UCSD-AML1 (cell line): Measurements from ENCODE around the gene ZBTB42.
"Not testable (repeated sequence)": the region's sequence is repeated elsewhere in the genome, so short reads cannot be mapped to it uniquely, and the experiment has no call there.

Experiments used
- DNase-seq: peaks from one replicate; lab custom pipeline; 2025; ENCODE audit not compliant: unreplicated experiment; lab: John Stamatoyannopoulos, UW

ZBTB42 gene

DNA sequence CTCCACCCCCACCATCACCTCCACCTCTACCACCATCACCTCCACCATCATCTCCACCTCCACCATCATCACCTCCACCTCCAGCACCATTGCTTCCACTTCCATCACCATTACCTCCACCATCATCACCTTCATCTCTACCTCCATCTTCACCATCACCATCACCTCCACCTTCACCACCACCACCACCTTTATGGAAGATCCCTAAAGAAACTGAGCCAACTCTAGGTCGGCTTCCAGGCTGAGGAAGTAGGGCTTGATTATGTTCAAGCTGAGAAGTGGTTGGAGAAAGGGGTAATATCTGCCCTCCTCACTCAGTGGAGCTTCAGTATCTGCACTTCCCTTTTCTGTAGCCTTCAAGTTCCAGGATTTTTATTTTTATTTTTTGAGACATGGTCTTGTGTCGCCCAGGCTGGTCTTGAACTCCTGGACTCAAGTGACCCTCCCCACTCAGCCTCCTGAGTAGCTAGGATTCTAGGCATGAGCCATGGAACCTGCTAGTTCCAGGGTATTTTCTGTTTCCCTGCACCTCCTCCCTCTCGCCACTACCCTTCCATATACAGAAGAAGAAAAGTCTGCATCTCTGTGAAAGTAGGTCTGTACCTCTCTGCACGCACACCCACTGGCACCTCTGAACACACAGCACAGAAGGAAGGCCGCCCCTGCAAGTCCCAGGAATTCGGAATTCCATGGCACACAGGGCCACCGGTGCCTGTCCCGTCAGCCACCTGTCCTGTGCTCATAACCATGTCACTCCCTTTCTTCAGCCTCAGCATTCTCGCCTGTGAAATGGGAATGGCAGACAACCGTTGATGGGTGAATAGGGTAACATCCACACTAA lies 5.9 kb downstream of the ZBTB42 start:
- DNase-seq = no peak

GRCh38 chr14:104808456-104808855 lies 7.6 kb downstream of the ZBTB42 start:
- no peak for DNase-seq

GRCh38 chr14:104810316-104810715 lies 9.4 kb downstream of the ZBTB42 start:
- DNase-seq = no peak

DNA sequence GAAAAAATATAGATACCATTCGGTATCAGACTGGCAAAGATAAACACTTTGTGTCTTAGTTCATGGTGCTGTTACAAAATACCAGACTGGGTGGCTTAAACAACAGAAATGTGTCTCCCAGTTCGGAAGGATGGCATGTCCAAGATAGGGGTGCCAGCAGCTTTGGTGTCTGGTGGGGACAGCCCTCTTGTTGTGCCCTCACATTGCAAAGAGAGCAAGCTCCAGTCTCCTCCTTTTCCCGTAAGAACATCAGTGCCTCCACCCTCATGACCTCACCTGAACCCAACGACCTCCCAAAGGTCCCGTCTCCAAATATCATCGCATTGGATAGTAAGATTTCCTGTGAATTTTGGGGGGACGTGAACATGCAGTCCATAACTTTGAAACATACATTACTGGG lies 12.4 kb downstream of the ZBTB42 start:
- DNase-seq = no peak

DNA sequence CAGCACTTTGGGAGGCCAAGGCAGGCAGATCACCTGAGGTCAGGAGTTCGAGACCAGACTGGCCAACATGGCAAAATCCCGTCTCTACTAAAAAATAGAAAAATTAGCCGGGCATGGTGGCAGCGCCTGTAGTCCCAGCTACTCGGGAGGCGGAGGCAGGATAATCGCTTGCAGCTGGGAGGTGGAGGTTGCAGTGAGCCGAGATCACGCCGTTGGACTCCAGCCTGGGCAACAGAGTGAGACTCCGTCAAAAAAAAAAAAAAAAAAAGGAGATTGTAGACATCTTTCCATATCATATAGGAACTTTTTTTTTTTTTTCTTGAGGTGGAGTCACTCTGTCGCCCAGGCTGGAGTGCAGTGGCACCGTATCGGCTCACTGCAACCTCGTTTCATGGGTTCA lies 13.8 kb downstream of the ZBTB42 start:
- DNase-seq = not testable (repeated sequence)

DNA sequence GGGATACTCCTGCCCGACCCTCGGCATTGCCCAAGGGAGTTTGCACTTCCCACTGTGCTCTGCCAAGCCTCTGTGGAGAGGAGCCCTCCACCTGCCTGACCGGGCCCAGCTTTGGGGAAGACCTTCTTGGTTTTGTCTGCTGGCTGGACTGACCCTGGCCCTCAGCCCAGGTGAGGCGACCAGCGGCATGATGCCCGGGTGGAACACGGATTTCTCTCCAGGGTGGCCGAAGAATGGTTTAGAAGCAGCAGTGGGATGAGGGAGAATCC lies 15.6 kb downstream of the ZBTB42 start:
- DNase-seq = no peak

GRCh38 chr14:104817930-104818713 lies 17.2 kb downstream of the ZBTB42 start:
- DNase-seq = no peak

DNA sequence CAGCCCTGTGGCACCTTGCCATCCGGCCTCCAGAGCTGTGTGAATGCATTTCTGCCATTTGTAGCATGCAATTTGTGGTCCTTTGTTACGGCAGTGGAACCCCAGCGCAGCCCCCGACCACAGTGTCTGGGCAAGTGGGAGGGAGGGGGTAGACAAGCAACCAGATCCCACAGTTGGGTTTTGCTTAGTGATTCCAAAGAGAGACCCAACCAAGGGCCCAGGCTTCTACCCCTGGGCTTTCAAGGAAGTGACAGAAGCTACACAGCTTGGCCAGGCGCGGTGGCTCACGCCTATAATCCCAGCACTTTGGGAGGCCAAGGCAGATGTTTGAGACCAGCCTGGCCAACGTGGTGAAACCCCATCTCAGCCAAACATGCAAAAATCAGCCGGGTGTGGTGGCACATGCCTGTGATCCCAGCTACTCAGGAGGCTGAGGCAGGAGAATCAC lies 17.8 kb downstream of the ZBTB42 start:
- no peak for DNase-seq

- no peak for DNase-seq
These were observed 18.5 kb downstream of the ZBTB42 start for GRCh38 chr14:104819361-104819781.

GRCh38 chr14:104820669-104821228 lies 19.8 kb downstream of the ZBTB42 start:
- DNase-seq = peak; percentile 47

DNA sequence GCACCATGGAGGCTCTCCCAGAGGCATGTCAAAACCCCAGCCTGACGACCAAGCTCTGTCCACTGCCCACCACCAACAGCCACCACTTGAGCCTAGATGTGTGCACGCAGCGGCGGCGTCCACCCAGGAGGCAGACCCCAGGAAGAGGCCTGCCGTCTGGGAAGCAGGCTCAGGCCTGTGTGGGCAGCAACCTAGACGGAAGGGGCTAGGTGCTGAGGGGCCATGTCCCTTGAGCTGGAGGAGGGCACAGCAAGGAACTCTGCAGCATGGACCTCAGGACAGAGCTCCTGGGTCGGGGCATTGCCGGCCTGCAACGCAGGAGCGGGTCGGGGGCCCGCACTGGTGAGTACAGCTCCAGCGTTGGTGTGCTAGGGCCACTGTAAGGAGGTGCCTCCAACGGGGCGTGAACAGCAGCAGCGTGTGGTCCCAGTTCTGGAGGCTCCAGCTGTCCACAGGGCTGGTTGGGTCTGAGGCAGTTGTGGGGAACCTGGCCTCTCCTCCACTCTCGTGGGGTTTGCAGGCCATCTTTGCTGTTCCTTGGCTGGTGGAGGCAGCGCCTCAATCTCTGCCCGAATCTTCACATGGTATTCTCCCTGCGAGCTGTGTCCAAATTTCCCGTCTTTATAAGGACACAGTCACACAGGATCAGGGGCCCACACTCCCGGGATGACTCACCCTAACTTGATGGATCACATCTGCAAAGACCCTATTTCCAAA lies 20.5 kb downstream of the ZBTB42 start:
- no peak for DNase-seq

DNA sequence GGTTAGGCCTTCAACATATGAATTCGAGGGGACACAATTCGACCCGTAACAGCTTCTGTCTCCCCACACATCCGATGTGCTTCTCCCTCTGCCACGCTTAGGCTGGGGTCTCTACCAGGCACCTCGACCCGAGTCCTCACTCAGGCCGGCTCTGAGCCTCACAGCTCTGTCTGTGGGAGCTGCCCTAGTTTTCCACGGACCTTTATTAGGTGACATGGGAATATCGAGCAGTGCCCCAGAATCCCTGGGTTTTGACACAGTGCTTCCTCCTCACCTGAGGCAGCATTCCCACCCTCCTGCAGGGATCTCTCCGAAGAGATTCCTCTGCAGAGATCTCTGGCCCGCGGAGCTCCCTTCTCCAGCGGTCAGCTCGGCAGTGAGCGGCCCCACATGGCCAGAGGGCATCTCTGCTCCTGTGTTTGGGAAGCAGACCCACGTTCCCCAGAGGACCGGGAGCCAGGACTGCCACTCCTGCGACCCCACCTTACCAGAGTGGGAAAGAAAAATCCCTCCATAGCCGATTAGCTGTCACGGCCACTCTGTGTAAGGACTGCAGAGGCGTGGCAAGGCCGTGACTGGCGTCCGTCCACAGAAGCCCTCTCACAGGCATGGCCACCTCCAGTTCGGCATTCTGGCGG lies 21.2 kb downstream of the ZBTB42 start:
- DNase-seq = no peak

GRCh38 chr14:104822821-104823615 lies 22.1 kb downstream of the ZBTB42 start:
- no peak for DNase-seq

GRCh38 chr14:104824353-104824997 lies 23.6 kb downstream of the ZBTB42 start:
- no peak for DNase-seq

DNA sequence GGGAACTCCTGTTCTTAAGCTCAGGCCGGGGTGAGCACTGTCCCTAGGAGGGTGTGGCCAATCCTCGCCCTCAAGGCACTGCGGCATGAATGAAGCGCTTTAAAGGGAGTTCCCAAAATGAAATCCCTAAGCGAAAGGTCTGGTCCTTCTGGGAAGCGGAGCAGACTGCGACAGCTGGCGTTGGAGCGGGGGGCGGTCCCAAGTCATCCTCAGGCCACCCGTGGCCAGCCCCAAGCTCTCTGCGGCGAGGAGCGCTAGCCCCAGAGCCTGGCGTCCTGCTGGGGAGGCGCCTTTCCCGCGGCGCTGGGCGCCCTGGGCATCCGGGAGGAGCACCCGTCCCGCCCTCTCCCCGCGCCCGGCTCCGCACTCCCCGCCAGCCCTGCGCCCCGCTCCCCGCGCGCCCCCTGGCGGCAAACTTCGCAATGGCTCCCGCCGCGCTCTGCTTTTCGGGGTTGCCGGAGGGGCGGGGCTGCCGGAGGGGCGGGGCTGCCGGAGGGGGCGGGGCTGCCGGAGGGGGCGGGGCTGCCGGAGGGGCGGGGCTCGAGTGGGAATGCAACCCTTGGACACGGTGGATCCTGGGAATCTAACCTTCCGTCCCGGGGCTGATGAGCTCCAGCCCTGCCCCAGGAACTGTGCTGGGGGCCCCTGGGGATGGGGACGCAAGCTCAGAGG lies 25.4 kb downstream of the ZBTB42 start:
- peak; percentile 88 for DNase-seq

DNA sequence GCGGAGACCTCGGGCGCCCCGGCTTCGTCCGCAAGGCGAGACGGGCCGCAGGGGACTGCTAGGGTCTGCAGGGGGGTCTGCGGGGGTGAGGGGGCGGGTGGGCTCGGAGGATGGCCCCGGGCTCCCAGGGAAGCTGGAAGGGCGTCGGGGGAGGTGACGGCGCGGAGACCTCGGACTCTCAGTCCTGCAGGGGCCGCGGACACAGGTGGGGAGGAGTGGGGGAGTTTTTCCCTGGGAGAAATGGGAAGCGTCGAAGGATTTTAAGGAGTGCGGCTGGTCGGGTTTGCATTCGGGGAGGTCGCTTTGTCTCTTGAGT lies 25.9 kb downstream of the ZBTB42 start:
- DNase-seq = no peak

DNA sequence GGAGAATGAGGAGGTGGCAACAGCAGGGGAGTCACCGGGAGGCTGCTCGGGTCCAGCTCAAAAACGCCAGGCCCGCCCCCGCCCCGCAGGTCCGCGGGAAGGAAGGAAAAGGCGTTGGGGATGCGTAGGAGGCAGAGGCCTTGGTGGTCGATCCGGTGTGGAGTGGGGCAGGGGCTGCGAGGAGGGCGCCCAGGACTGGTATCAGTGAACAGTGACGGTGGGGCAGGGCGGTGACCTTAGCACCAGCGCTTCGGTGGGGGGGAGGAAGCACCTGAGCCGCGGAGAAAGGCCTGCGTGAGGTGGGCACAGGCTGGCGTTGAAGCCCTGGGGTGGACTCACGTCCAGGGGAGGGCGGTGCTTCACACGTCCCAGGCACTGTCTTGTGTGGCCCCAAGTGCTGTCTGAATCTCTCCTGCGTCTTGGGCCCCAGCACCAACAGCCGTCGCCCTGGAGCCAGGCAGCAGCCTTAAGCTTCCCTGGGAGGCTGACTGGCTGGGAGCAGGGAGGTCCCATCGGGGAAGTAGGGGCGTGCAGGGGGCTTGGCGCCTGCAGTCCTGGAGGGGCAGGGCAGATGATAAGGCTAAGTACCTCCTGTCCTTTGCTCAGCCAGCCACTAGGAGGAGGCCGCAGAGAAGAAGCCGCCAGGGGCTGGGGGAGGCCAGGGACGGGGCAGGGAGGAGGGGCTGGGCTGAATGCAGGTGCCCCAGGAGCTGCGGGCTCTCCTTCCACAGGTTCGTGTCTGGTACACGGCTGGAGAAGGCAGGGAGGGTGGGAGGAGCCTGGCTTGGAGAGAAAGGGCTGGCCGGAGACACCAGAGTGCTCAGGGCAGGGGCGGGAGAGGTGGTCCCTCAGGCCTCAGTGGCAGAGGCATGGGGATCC lies 26.5 kb downstream of the ZBTB42 start:
- DNase-seq = peak; percentile 52

GRCh38 chr14:104830781-104831180 lies 29.9 kb downstream of the ZBTB42 start:
- DNase-seq = no peak
